ENCODE measurements around the gene PDIA5. TPM values are rescaled to one million over a fixed set of nuclear protein-coding genes. Genes with fewer than 3 reads are reported as not detected.

PDIA5 gene
- total RNA-seq, 1 donor from 2014 or later = 14.2 TPM

GRCh38 chr3:123094516-123095313 lies 27.9 kb downstream of the PDIA5 start:
- H3K36me3 Mint-ChIP-seq (ENCODE audit: low read depth) = peaks cover 20% of the 10 kb centered on the region
- DNase-seq (ENCODE audit: low read depth, low spot score) = no peak
- no peak overlapping the region for H3K27ac Mint-ChIP-seq (ENCODE audit: unreplicated experiment)
- TF ChIP-seq, protein P1, sequence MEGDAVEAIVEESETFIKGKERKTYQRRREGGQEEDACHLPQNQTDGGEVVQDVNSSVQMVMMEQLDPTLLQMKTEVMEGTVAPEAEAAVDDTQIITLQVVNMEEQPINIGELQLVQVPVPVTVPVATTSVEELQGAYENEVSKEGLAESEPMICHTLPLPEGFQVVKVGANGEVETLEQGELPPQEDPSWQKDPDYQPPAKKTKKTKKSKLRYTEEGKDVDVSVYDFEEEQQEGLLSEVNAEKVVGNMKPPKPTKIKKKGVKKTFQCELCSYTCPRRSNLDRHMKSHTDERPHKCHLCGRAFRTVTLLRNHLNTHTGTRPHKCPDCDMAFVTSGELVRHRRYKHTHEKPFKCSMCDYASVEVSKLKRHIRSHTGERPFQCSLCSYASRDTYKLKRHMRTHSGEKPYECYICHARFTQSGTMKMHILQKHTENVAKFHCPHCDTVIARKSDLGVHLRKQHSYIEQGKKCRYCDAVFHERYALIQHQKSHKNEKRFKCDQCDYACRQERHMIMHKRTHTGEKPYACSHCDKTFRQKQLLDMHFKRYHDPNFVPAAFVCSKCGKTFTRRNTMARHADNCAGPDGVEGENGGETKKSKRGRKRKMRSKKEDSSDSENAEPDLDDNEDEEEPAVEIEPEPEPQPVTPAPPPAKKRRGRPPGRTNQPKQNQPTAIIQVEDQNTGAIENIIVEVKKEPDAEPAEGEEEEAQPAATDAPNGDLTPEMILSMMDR (conservative IDR thresholded peaks at IDR 0.05) = no peak
- peaks cover 36% of the 10 kb centered on the region for H3K4me1 Mint-ChIP-seq
- H3K4me3 Mint-ChIP-seq = no peak overlapping the region
- H3K9me3 Mint-ChIP-seq = no peaks in the 10 kb centered on the region
- H3K27me3 Mint-ChIP-seq (ENCODE audit: low read depth) = no peaks in the 10 kb centered on the region

DNA sequence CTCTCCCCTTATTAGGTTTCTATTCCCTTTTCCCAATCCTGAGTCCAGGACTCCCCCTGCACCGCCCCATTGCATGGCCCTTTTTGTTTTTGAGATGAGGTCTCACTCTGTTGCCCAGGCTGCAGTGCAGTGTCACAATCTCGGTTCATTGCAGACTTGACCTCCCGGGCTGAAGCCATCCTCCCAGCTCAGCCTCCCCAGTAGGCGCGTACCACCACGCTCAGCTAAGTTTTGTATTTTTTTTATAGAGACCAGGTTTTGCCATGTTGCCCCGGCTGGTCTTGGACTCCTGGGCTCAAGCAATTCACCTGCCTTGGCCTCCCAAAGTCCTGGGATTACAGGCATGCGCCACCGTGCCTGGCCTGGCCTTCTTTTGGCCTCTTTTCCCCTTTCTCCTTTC lies 29.3 kb downstream of the PDIA5 start:
- H3K9me3 Mint-ChIP-seq = no peaks in the 10 kb centered on the region
- no peak overlapping the region for H3K27ac Mint-ChIP-seq (ENCODE audit: unreplicated experiment)
- peaks cover 25% of the 10 kb centered on the region for H3K36me3 Mint-ChIP-seq (ENCODE audit: low read depth)
- TF ChIP-seq, protein P1 (conservative IDR thresholded peaks at IDR 0.05) = no peak
- no peak for DNase-seq (ENCODE audit: low read depth, low spot score)
- H3K4me1 Mint-ChIP-seq = peaks cover 25% of the 10 kb centered on the region
- H3K4me3 Mint-ChIP-seq = no peak overlapping the region
- no peaks in the 10 kb centered on the region for H3K27me3 Mint-ChIP-seq (ENCODE audit: low read depth)

GRCh38 chr3:123096731-123097130 lies 29.9 kb downstream of the PDIA5 start:
- Mint-ChIP-seq H3K27me3 (ENCODE audit: low read depth) (no peaks in the 10 kb centered on the region), H3K4me1 (peaks cover 19% of the 10 kb centered on the region), H3K27ac (ENCODE audit: unreplicated experiment) (no peak overlapping the region), H3K9me3 (no peaks in the 10 kb centered on the region), H3K36me3 (ENCODE audit: low read depth) (peaks cover 27% of the 10 kb centered on the region), H3K4me3 (no peak overlapping the region)
- TF ChIP-seq, protein P1 (conservative IDR thresholded peaks at IDR 0.05) = no peak
- DNase-seq (ENCODE audit: low read depth, low spot score) = no peak

GRCh38 chr3:123098426-123099330 lies 31.9 kb downstream of the PDIA5 start:
- H3K27me3 Mint-ChIP-seq (ENCODE audit: low read depth) = no peaks in the 10 kb centered on the region
- TF ChIP-seq, protein P1 (conservative IDR thresholded peaks at IDR 0.05) = no peak
- peaks cover 11% of the 10 kb centered on the region for H3K4me1 Mint-ChIP-seq
- H3K4me3 Mint-ChIP-seq = no peak overlapping the region
- H3K27ac Mint-ChIP-seq (ENCODE audit: unreplicated experiment) = peak overlapping the region; percentile 71
- DNase-seq (ENCODE audit: low read depth, low spot score) = no peak
- H3K36me3 Mint-ChIP-seq (ENCODE audit: low read depth) = peaks cover 20% of the 10 kb centered on the region
- H3K9me3 Mint-ChIP-seq = no peaks in the 10 kb centered on the region

DNA sequence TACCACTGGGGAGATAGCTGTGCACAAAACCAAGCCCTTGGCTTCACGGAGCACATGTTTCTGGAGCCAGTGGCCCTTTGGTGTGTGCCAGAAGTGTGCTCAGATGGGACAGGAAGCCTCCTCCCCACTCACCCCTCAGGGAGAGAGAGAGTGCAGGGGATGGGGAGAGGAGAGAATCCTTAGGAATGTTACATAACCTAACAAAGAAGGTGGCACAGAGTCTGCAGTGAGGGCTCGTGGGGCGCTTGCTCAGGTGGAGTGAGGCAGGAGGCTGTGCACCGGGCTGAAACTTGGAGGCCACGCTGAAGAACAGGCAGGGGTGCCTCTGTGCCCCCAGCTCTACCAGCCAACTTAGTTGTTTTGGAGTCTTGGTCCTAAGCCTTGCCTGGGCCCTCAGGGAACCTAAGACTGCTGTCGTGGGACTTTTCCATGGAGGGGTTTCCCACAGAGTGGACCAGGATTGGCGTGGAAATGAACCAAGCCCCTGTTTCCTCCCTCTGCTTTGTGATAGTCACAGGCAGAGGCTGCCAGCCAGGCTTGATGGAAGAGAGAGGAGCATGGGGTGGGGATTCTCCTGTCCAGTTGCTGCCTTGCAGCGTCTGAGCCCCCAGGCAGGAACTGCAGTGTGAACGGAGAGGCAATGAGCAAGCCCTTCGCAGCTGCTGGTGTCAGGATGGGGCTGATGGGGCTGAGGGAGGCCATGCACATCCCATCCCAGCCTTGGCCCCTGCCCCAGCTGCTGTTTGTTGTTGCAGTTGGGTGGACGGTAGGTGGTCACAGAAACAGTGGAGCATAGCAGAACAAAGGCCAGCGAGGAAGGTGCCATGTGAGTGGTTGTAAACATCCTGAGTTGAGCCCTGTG lies 32.7 kb downstream of the PDIA5 start:
- no peak overlapping the region for H3K4me3 Mint-ChIP-seq
- peak overlapping the region; percentile 8 for H3K27ac Mint-ChIP-seq (ENCODE audit: unreplicated experiment)
- H3K9me3 Mint-ChIP-seq = no peaks in the 10 kb centered on the region
- DNase-seq (ENCODE audit: low read depth, low spot score) = no peak
- TF ChIP-seq, protein P1 (conservative IDR thresholded peaks at IDR 0.05) = no peak
- peaks cover 17% of the 10 kb centered on the region for H3K36me3 Mint-ChIP-seq (ENCODE audit: low read depth)
- H3K27me3 Mint-ChIP-seq (ENCODE audit: low read depth) = no peaks in the 10 kb centered on the region
- H3K4me1 Mint-ChIP-seq = peaks cover 11% of the 10 kb centered on the region

Measured in neural crest cell (in vitro differentiated cells).